Uterus (tissue), 2 donors: ENCODE data around the gene EYS.

Experiments used
- CTCF ChIP-seq, 4 experiments: fragments of 200-600 bp in 2 of 4; fragments of 450-650 bp in 2 of 4; sonication (generic) in 2 of 4; IDR thresholded peaks; one replicate each; pipeline ENCODE4 v1.5.1; 2016 to 2019; ENCODE audit warnings: antibody characterized with exemption in 4 of 4, mild to moderate bottlenecking in 2 of 4, moderate library complexity in 1 of 4
- POLR2A ChIP-seq, 2 donors: fragments of 450-650 bp; IDR thresholded peaks; one replicate each; pipeline ENCODE4 v1.6.1; 2016; ENCODE audit warnings: antibody characterized with exemption in 2 of 2, mild to moderate bottlenecking in 1 of 2, moderate library complexity in 1 of 2

GRCh38 chr6:63709148-63709547, 1997.9 kb downstream of the EYS start:
- TF ChIP-seq CTCF (IDR thresholded peaks at IDR 0.05): no peak
- TF ChIP-seq POLR2A (IDR thresholded peaks at IDR 0.05): no peak
